Prostate gland (tissue), 2 donors: ENCODE results near the gene KLF6. TPM values are rescaled to one million over a fixed set of nuclear protein-coding genes. Genes with fewer than 3 reads are reported as not detected.

Experiments
- DNase-seq: peaks from one replicate; pipeline ENCODE4 v3.0.0-alpha.2; 2019; ENCODE audit warnings: low spot score
- H3K27ac ChIP-seq, 2 donors: fragments of 200-600 bp; sonication (generic); 2 replicates each; pipeline ENCODE4 v1.5.1; 2017 to 2019
- H3K27me3 ChIP-seq: fragments of 200-600 bp; sonication (generic); replicated peaks from 2 replicates; pipeline ENCODE4 v1.5.1; 2019; ENCODE audit not compliant: insufficient read depth
- H3K36me3 ChIP-seq, 2 donors: fragments of 200-600 bp; sonication (generic); 1 replicate in 1 of 2; 2 replicates in 1 of 2; pipeline versions ENCODE4 v1.5.1 to v1.8.1; 2017 to 2019
- H3K4me1 ChIP-seq: fragments of 200-600 bp; sonication (generic); replicated peaks from 2 replicates; pipeline ENCODE4 v1.5.1; 2019
- H3K4me3 ChIP-seq, 2 donors: fragments of 200-600 bp; sonication (generic); 2 replicates each; pipeline ENCODE4 v1.5.1; 2017 to 2019
- H3K9me3 ChIP-seq: fragments of 200-600 bp; sonication (generic); 2 replicates; pipeline ENCODE4 v1.5.1; 2017
- CTCF ChIP-seq, 4 experiments: fragments of 200-600 bp in 2 of 4; fragments of 450-650 bp in 2 of 4; sonication (generic) in 2 of 4; IDR thresholded peaks; 1 replicate in 3 of 4; 2 replicates in 1 of 4; pipeline ENCODE4 v1.5.1; 2016 to 2019; ENCODE audit warnings: antibody characterized with exemption in 4 of 4, mild to moderate bottlenecking in 2 of 4, moderate library complexity in 2 of 4
- POLR2A ChIP-seq: fragments of 450-650 bp; IDR thresholded peaks from one replicate; pipeline ENCODE4 v1.6.1; 2016; ENCODE audit warnings: antibody characterized with exemption, mild to moderate bottlenecking
- POLR2AphosphoS5 ChIP-seq: sonication (generic); formaldehyde crosslinking; IDR thresholded peaks from one replicate; pipeline ENCODE4 v1.6.1; 2017; ENCODE audit warnings: antibody characterized with exemption
- WGBS: methylation state at CpG from one replicate; pipeline ENCODE4 v1.1.5; 2018; 5-methylcytosine and 5-hydroxymethylcytosine counted together
- intact Hi-C: fragments of 100-400 bp; cut with DNase I; formaldehyde crosslinking; loops from one replicate; pipeline ENCODE4 v1.14.2; 2022
- total RNA-seq, 2 donors: library from RNA; depleted of rRNA; stranded (reverse); fragments of >200 nt; gene quantifications; one replicate each; pipeline ENCODE4 v1.1.0, GENCODE V29; 2016

The KLF6 gene
- total RNA-seq: 10 to 100 TPM; 17.5 to 42.3 TPM

GRCh38 chr10:3784510-3785250 lies at the start of gene KLF6:
Gene KLF6, minus strand, starts transcription at chr10:3785209. Its CDS starts 195 bp downstream, at chr10:3785014.
- Histone ChIP-seq H3K9me3 (no peaks in the 10 kb centered on the region), H3K27ac (peak within 1 kb of the TSS; percentile 100), H3K27me3 (no peaks in the 10 kb centered on the region), H3K4me3 (peak within 1 kb of the TSS; percentile 84 to 96), H3K4me1 (no peaks in the 10 kb centered on the region), H3K36me3 (peaks cover 4 to 13% of the 10 kb centered on the region in 2 donors)
- no peak for DNase-seq
- WGBS: under 1% methylated on average over 56 of the region's 69 CpGs
- intact Hi-C loops: loop anchor here (2.0 to 10.0 kb wide), 7 partner anchors 37 to 878 kb away; no protein-coding TSS in a partner anchor
- no peak for TF ChIP-seq POLR2AphosphoS5
- peak; percentile 77 for TF ChIP-seq POLR2A

- Histone ChIP-seq H3K27ac (no peak overlapping the region), H3K9me3 (no peaks in the 10 kb centered on the region), H3K4me3 (no peak overlapping the region), H3K36me3 (no peaks in the 10 kb centered on the region), H3K4me1 (no peaks in the 10 kb centered on the region), H3K27me3 (no peaks in the 10 kb centered on the region)
- TF ChIP-seq POLR2AphosphoS5 (no peak), POLR2A (no peak), CTCF (IDR thresholded peaks at IDR 0.05) (no peak)
- no peak for DNase-seq
- intact Hi-C loops: no loop called here
- 95% methylated on average over 6 of the region's 6 CpGs for WGBS
Observed at GRCh38 chr10:3834404-3834803, 49.4 kb upstream of the KLF6 start.

- Histone ChIP-seq H3K4me1 (no peaks in the 10 kb centered on the region), H3K9me3 (no peaks in the 10 kb centered on the region), H3K27me3 (no peaks in the 10 kb centered on the region), H3K27ac (no peak overlapping the region), H3K36me3 (no peaks in the 10 kb centered on the region), H3K4me3 (no peak overlapping the region)
- TF ChIP-seq POLR2AphosphoS5 (no peak), CTCF (IDR thresholded peaks at IDR 0.05) (no peak), POLR2A (no peak)
- intact Hi-C loops: no loop called here
- DNase-seq: no peak
- WGBS: 79% methylated on average over 6 of the region's 6 CpGs
Observed at GRCh38 chr10:3833046-3833445, 48.0 kb upstream of the KLF6 start.

- TF ChIP-seq POLR2AphosphoS5: no peak
- TF ChIP-seq CTCF (IDR thresholded peaks at IDR 0.05): no peak
- TF ChIP-seq POLR2A: no peak
Observed at GRCh38 chr10:3832022-3832786, 47.2 kb upstream of the KLF6 start.

GRCh38 chr10:3831608-3832007 lies 46.6 kb upstream of the KLF6 start:
- Histone ChIP-seq H3K9me3 (no peaks in the 10 kb centered on the region), H3K4me1 (no peaks in the 10 kb centered on the region), H3K27me3 (no peaks in the 10 kb centered on the region), H3K4me3 (no peak overlapping the region), H3K27ac (no peak overlapping the region), H3K36me3 (no peaks in the 10 kb centered on the region)
- intact Hi-C loops: no loop called here
- TF ChIP-seq POLR2A (no peak), POLR2AphosphoS5 (no peak), CTCF (IDR thresholded peaks at IDR 0.05) (no peak)
- 93% methylated on average over 4 of the region's 4 CpGs for WGBS
- no peak for DNase-seq

More at GRCh38 chr10:3832022-3832786, 47.2 kb upstream of the KLF6 start:
- Histone ChIP-seq H3K4me1 (no peaks in the 10 kb centered on the region), H3K9me3 (no peaks in the 10 kb centered on the region), H3K36me3 (no peaks in the 10 kb centered on the region), H3K27me3 (no peaks in the 10 kb centered on the region), H3K27ac (no peak overlapping the region), H3K4me3 (no peak overlapping the region)
- 85% methylated on average over 5 of the region's 5 CpGs for WGBS
- no peak for DNase-seq
- intact Hi-C loops: no loop called here
